Measurements from ENCODE around the gene CPE. TPM values are rescaled to one million over a fixed set of nuclear protein-coding genes. Genes with fewer than 3 reads are reported as not detected.

CPE gene
- total RNA-seq, 4 donors from 2014 or later: 7.5 to 29.1 (median 12.3) TPM

- Histone ChIP-seq H3K4me1 (peaks cover 0 to 4% (median 0%) of the 10 kb centered on the region in 4 donors), H3K9me3 (no peaks in the 10 kb centered on the region), H3K27me3 (no peaks in the 10 kb centered on the region), H3K4me3 (no peak overlapping the region), H3K36me3 (no peaks in the 10 kb centered on the region), H3K27ac (no peak overlapping the region)
- no peak for TF ChIP-seq POLR2AphosphoS5 (IDR thresholded peaks at IDR 0.05)
- no peak for TF ChIP-seq EP300 (IDR thresholded peaks at IDR 0.05; ENCODE audit: low read depth)
- no peak for TF ChIP-seq CTCF (IDR thresholded peaks at IDR 0.05)
- no peak for TF ChIP-seq POLR2A (IDR thresholded peaks at IDR 0.05)
- no peak for DNase-seq
- in situ Hi-C loops (cut with MboI; ENCODE audit: low pct_ligation_motif_present in 1 of 4, low pct_unique_long_range_greater_than_20kb in 1 of 4, low sequenced_read_pairs in 3 of 4) (no loop called here), intact Hi-C loops (cut with DNase I; ENCODE audit: low total_unique reads) (no loop called here)
- 75 to 79% methylated on average over 6 to 7 of the region's 7 CpGs for WGBS, 2 donors (ENCODE audit: low coverage in 1 of 2)
Measured at GRCh38 chr4:165502916-165503907, 124.4 kb downstream of the CPE start.

GRCh38 chr4:165504184-165504583 is 125.4 kb downstream of the CPE start:
- H3K4me1 ChIP-seq: peaks cover 0 to 4% (median 0%) of the 10 kb centered on the region in 4 donors
- H3K36me3 ChIP-seq: no peaks in the 10 kb centered on the region
- no peaks in the 10 kb centered on the region for H3K9me3 ChIP-seq
- TF ChIP-seq POLR2AphosphoS5 (IDR thresholded peaks at IDR 0.05) (no peak), EP300 (IDR thresholded peaks at IDR 0.05; ENCODE audit: low read depth) (no peak), POLR2A (IDR thresholded peaks at IDR 0.05) (no peak), CTCF (IDR thresholded peaks at IDR 0.05) (no peak)
- no peak overlapping the region for H3K27ac ChIP-seq
- intact Hi-C loops (cut with DNase I; ENCODE audit: low total_unique reads): no loop called here
- in situ Hi-C loops (cut with MboI; ENCODE audit: low pct_ligation_motif_present in 1 of 4, low pct_unique_long_range_greater_than_20kb in 1 of 4, low sequenced_read_pairs in 3 of 4): no loop called here
- no peak overlapping the region for H3K4me3 ChIP-seq
- no peaks in the 10 kb centered on the region for H3K27me3 ChIP-seq
- 53 to 59% methylated on average over 3 of the region's 3 CpGs for WGBS, 2 donors (ENCODE audit: low coverage in 1 of 2)
- no peak for DNase-seq

GRCh38 chr4:165505958-165506837 is 127.4 kb downstream of the CPE start:
- Histone ChIP-seq H3K27ac (peak overlapping the region in 3 of 4 donors; percentile 6 to 63 (median 43)), H3K4me1 (peaks cover 0 to 5% (median 2%) of the 10 kb centered on the region in 4 donors), H3K27me3 (no peaks in the 10 kb centered on the region), H3K9me3 (no peaks in the 10 kb centered on the region), H3K4me3 (no peak overlapping the region), H3K36me3 (no peaks in the 10 kb centered on the region)
- 47 to 52% methylated on average over 7 of the region's 7 CpGs for WGBS, 2 donors (ENCODE audit: low coverage in 1 of 2)
- TF ChIP-seq EP300 (IDR thresholded peaks at IDR 0.05; ENCODE audit: low read depth) (no peak), POLR2AphosphoS5 (IDR thresholded peaks at IDR 0.05) (no peak)
- in situ Hi-C loops (cut with MboI; ENCODE audit: low pct_ligation_motif_present in 1 of 4, low pct_unique_long_range_greater_than_20kb in 1 of 4, low sequenced_read_pairs in 3 of 4) (no loop called here), intact Hi-C loops (cut with DNase I; ENCODE audit: low total_unique reads) (no loop called here)
- DNase-seq: no peak

GRCh38 chr4:165506849-165507248 is 128.0 kb downstream of the CPE start:
- Histone ChIP-seq H3K27ac (peak overlapping the region in 2 of 4 donors; percentile 43 to 63), H3K4me3 (no peak overlapping the region), H3K4me1 (peaks cover 0 to 5% (median 2%) of the 10 kb centered on the region in 4 donors), H3K36me3 (no peaks in the 10 kb centered on the region), H3K9me3 (no peaks in the 10 kb centered on the region), H3K27me3 (no peaks in the 10 kb centered on the region)
- intact Hi-C loops (cut with DNase I; ENCODE audit: low total_unique reads) (no loop called here), in situ Hi-C loops (cut with MboI; ENCODE audit: low pct_ligation_motif_present in 1 of 4, low pct_unique_long_range_greater_than_20kb in 1 of 4, low sequenced_read_pairs in 3 of 4) (no loop called here)
- TF ChIP-seq POLR2A (IDR thresholded peaks at IDR 0.05) (no peak), EP300 (IDR thresholded peaks at IDR 0.05; ENCODE audit: low read depth) (no peak), CTCF (IDR thresholded peaks at IDR 0.05) (no peak), POLR2AphosphoS5 (IDR thresholded peaks at IDR 0.05) (peak; percentile 3 to 57 (median 16))
- DNase-seq: no peak
- 66 to 89% methylated on average over 2 of the region's 2 CpGs for WGBS, 2 donors (ENCODE audit: low coverage in 1 of 2)

Measured in transverse colon (tissue), 4 donors.